ENCODE measurements around the gene CORIN. TPM values are rescaled to one million over a fixed set of nuclear protein-coding genes. Genes with fewer than 3 reads are reported as not detected.

Gene CORIN
- total RNA-seq, 1 experiment from 2014 or later: not detected

- DNase-seq (ENCODE audit: low spot score): no peak
Observed at GRCh38 chr4:47642985-47643760, 194.7 kb downstream of the CORIN start.

DNA sequence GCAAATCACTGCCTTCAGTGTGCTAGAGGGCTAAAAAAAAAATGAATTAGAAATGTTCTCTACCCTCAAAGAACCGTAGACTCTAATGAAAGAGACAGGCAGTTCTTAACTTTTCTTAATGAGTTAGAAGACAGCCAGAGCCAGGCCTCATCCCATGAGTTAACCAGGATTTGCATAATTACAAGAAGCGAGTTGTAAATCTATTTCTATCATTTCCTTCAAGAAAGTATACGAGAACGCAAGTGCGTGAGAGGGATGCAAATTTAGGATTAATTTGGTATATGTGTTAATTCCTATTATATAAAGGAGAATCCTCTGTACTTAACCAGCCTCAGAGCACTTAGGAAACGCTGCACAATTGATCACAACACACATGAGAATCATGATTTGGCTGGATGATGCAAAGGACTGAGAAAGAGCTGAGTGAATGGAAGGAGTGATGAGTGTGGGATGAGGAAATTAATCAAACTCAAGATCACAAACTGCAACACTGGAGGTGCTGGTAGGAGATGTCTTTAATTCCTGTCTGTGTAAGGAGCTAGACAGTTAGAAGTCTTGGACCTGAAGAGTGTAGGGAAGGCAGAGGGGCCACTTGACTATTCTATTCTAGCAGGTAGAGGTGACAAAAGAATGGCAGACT is 195.6 kb downstream of the CORIN start:
- no peak for DNase-seq (ENCODE audit: low spot score)

DNA sequence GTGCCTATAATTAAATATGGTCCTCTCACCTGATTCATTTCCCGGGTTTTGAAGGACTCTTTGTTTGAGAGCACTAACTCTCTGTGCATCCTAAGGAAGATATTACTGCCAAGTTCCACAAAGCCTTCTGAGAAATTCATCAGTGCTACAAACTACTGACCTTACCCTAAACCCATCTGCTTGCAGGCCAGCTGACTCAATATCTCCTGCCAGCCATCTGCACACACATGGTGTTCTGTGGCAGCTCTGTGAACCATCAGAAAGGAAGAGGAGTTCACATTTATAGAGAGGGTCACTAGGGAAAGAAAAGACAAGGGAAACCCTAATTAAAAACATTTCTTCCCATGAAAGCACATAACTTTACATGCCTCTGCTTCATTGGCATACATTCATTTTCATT is 196.1 kb downstream of the CORIN start:
- no peak for DNase-seq (ENCODE audit: low spot score)

DNA sequence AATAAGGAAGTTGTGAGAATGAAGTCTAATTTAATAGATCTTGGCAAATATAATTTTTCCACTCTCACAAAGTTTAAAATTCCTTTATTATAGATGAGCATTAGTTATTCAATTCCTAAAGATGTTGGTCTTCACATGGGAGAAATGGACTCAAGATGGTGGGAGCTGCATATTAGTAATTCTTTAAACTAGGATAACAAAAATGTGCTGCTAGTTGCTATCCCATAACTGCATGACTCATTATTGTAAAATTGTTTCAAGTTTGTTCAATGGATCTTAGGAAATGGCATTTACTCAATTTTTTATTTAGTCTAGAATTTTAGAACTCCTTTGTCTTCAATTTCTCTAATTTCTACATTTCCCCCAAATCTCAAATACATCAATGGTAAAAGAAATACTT is 197.0 kb downstream of the CORIN start:
- no peak for DNase-seq (ENCODE audit: low spot score)

GRCh38 chr4:47639531-47639930 is 198.3 kb downstream of the CORIN start:
- DNase-seq (ENCODE audit: low spot score): no peak

GRCh38 chr4:47631161-47631560 is 206.7 kb downstream of the CORIN start:
- no peak for DNase-seq (ENCODE audit: low spot score)

DNA sequence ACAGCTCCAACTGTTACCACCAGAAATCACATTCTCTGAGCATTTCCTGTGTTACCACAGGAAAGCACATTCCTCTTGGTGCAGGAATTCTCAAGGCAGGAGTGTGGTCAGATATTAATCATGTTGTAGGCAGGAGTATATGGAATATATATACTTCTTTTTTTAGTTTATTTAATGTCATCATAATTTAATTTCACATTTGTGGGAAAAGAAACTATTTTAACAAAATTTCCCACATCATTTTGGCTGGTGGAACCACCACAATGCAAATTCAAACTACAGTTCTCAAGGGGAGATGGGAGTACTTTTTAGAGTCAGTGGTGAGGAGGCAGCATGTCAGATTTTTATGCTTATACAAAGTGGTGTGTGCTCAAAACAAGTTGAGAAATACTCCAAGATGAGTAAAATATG is 213.8 kb downstream of the CORIN start:
- no peak for DNase-seq (ENCODE audit: low spot score)

GRCh38 chr4:47621181-47621580 is 216.7 kb downstream of the CORIN start:
- no peak for DNase-seq (ENCODE audit: low spot score)

- no peak for DNase-seq (ENCODE audit: low spot score)
Observed at GRCh38 chr4:47619691-47620090, 218.2 kb downstream of the CORIN start.

GRCh38 chr4:47617607-47618006 is 220.3 kb downstream of the CORIN start:
- DNase-seq (ENCODE audit: low spot score): no peak

- no peak for DNase-seq (ENCODE audit: low spot score)
Observed at GRCh38 chr4:47615385-47615784, 222.5 kb downstream of the CORIN start.

GRCh38 chr4:47612116-47613023 is 225.5 kb downstream of the CORIN start:
- DNase-seq (ENCODE audit: low spot score): no peak

- no peak for DNase-seq (ENCODE audit: low spot score)
Observed at GRCh38 chr4:47606482-47606881, 231.4 kb downstream of the CORIN start.

DNA sequence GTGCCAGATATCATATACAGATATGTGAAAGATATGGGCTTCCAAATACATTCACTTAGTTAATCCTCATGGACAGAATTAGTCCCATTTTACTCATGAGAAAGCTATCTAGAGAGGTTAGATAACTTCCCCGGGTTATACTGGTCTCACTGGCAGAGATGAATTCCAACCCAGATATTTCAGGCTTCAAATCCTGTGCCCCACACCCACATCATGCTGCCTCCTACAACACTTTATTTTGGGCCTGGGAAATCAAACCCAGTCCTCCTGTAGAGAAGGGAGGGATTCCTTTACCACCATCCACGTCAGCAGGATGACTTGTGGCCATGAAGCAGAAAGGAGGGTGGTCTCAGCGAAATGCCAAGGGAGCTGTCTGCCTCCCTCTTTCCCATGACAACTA is 239.0 kb downstream of the CORIN start:
- DNase-seq (ENCODE audit: low spot score): no peak

GRCh38 chr4:47598320-47598719 is 239.5 kb downstream of the CORIN start:
- DNase-seq (ENCODE audit: low spot score): no peak

- DNase-seq (ENCODE audit: low spot score): no peak
Observed at GRCh38 chr4:47597696-47598095, 240.2 kb downstream of the CORIN start.

- DNase-seq (ENCODE audit: low spot score): no peak
Observed at GRCh38 chr4:47590325-47590724, 247.5 kb downstream of the CORIN start.

GRCh38 chr4:47579235-47579634 is 258.6 kb downstream of the CORIN start:
- no peak for DNase-seq (ENCODE audit: low spot score)

DNA sequence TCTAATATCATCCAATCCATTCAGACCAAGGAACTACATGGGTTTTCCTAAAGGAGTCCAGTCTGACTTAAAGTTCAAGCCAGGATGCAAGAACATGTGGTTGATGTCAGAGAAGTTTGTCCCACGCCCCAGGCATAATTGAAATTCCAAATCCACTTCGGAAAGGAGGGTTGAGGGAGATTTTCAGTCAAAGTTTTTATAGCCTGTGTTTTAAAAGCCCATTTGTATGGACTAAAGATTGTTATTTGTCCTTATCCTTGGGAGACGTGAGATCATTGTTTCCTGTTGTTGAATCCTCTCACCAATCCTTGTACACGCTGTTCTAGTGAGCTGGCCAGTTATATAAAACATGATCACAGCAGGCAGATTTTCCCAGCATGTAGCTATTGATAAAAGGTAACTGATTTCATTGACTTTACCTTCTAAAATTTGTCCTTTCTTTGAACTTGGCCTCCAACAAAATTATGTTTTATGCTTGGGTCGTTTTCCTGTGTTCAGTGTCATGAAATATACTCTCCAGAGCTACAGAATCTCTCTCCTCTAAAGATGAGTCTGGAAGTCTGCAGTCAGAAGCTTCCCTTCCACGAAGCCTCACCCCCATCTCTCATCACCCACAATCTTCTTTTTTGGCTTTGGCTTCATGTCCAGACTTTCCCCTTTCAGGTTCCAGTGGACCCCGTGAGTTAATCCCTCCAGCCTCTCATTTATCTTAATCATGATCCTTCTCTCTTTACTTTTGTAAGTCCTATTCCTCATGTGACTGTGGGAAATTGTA is 259.9 kb downstream of the CORIN start:
- DNase-seq (ENCODE audit: low spot score): no peak

DNA sequence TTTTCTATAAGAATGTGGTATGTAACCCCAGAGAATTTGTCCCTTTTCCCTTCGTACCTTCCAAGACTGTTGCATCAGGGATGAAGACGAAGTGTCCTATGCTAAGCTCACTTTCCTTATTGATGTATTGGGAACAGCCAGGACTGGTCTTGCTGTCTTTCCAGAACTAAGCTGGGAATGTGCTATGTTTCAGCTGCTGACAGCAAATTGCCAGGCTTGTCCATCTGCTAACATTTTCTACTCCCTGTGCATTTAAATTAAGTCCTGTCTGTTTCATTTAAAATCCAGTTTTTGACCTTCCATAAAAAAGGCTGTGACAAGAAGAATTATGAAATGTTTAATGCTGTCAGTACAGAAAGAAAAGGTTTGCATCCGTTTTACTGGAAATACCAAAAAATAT is 264.9 kb downstream of the CORIN start:
- no peak for DNase-seq (ENCODE audit: low spot score)

DNA sequence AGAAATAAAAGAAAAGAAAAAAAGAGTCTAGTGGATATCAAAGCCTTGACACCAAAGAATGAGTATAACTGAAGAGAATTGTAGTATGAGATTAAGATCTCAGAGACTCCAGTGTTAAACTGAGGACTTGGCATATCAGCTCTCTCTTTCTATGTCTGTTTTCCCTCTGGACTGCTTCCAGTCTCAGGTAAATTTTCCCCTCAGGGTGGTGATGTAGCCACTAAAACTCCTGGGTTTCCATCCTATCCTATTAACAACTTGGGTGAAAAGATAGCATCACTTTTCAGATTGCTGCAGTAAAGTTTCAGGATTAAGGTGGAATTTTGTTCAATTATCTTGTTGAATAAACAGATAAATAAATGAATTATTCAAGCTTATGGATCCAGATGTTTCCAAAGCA is 267.1 kb downstream of the CORIN start:
- no peak for DNase-seq (ENCODE audit: low spot score)

GRCh38 chr4:47567511-47567910 is 270.4 kb downstream of the CORIN start:
- no peak for DNase-seq (ENCODE audit: low spot score)

Data from HT-29 (cell line).